G401 (cell line): ENCODE results near the gene C11orf21. TPM values are rescaled to one million over a fixed set of nuclear protein-coding genes. Genes with fewer than 3 reads are reported as not detected.
A peak's percentile ranks its signal among the peaks of the same experiment; 100 is the strongest.
"Not testable (repeated sequence)": the region's sequence is repeated elsewhere in the genome, so short reads cannot be mapped to it uniquely, and the experiment has no call there.

ENCODE experiments used
- DNase-seq: peaks from one replicate; pipeline ENCODE4 v3.0.0-alpha.2; 2015; ENCODE audit warnings: low spot score
- in situ Hi-C: cut with HindIII; loops from 2 replicates; pipeline ENCODE4 v1.10.0; 2016; ENCODE audit warnings: low sequenced_read_pairs, mixed read lengths
- total RNA-seq: library from RNA; depleted of rRNA; stranded (reverse); fragments of >200 nt; shearing (Covaris generic); gene quantifications from 2 replicates; pipeline ENCODE4 v1.2.3, GENCODE V29; 2014; rRNA removed

Gene C11orf21
- not detected in 2 replicates for total RNA-seq

DNA sequence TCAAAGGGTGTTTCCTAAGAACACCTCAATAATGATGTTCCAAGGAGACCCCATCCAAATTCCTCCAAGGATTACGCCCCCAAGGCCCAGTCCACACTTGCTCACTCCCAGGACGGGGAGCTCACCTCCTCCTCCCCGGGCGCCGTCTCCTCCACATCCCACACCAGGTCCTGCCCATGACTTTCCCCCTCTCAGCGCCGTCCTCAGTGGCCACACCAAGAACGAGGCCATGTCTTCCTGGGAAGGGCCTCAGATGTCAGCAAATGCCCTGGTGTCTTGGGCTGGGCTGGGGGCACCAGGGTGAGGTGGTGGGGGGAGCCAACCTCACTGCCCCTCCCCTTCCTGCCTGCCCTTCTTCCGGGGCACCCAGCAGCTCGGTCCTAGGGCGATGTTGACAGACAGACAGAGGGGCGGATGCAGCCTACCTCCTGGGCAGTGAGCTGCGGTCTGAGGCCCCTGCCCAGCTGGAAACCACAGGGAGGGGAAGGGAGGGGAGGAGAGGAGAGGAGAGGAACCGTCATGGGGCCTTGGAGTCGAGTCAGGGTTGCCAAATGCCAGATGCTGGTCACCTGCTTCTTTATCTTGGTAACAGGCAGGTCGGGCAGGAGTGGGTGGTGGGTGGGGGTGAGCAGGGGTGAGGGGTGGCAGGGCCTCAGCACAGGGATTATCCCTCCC, at the start of gene C11orf21, which contains the start of gene TSPAN32:
Gene C11orf21, minus strand, starts transcription at position 288 of the 675 bp plus-strand sequence. Its CDS starts 110 bp downstream, at position 178.
Gene TSPAN32, plus strand, starts transcription at position 383 of the 675 bp plus-strand sequence. Its CDS starts 137 bp downstream, at position 520.
- in situ Hi-C loops = no loop called here
- no peak for DNase-seq

GRCh38 chr11:2348986-2349385, 47.3 kb upstream of the C11orf21 start:
- in situ Hi-C loops = no loop called here
- no peak for DNase-seq

DNA sequence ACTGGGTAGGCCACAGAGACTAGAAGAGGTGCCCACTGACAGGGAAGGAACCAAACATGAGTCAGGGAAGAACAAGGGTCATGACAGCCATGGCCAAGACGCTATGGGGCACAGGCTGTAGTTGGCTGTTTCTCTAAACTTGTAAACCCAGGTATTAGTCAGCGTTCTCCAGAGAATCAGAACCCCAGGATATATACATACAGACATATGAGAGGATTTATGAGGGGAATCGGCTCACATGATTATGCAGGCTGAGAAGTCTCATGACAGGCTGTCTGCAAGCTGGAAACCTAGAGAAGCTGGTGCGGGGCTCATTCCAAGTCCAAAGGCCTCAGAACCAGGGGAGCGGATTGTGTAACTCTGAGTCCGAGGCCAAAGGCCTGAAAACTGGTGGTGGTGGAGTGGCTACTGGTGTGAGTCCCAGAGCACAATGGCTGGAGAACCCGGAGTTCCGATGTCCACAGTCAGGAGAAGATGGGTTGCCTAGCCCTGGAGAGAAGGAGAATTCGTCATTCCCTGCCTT, 45.7 kb upstream of the C11orf21 start:
- in situ Hi-C loops = no loop called here
- DNase-seq = no peak

DNA sequence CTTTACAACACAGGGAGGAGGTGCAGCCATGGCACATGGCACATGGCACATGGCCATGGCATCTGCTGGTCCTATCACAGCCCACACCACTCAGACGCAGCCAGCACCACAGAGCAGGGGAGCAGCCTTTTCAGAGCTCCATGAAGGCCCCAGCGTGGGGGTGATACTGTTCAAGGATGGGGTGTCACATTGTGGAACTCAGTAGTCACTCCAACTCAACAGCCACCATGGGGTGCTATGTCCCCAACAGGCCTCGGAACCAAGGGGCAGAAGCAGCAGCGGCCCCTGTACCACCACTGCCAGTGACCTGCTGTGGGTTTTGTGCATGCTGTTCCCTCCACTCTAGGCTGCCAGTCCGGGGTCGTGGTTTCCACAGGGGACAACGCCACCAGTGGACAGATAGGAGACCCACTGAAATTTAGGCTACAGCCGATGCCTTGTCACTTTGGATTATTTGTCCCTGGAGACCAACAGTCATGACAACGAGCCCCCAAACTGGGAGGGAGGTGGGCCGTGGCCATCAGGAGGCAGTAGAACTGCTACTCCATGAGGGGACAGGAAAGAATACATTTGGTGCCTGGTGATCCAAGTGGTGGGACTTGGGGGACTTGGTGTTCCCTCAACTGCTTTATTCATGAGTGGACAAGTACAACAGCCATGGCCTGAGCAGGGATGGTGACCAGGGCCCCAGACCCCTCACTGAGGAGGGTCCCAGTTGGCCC, 45.0 kb upstream of the C11orf21 start:
- in situ Hi-C loops = no loop called here
- no peak for DNase-seq

- no peak for DNase-seq
- in situ Hi-C loops = no loop called here
Measured at GRCh38 chr11:2346014-2346413, 44.3 kb upstream of the C11orf21 start.

GRCh38 chr11:2345050-2345449, 43.3 kb upstream of the C11orf21 start:
- in situ Hi-C loops = no loop called here
- DNase-seq = no peak

- no peak for DNase-seq
- in situ Hi-C loops = no loop called here
Measured at GRCh38 chr11:2343502-2343901, 41.8 kb upstream of the C11orf21 start.

DNA sequence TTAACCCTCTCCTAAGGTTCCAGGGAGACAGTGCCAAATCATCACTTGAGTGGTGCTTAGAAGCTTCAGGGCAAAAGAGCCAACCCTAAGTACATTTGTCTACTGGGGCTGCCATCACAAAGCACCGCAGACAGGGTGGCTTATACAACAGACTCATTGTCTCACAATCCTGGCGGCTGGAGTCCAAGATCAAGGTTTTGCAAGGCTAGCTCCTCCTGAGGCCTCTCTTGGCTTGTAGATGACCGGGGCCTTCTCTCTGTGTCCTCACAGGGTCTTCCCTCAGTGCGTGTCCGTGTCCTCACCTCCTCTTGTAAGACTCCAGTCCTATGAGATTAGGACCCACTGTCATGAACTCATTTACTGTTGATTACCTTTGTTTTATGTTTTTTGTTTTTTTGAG, 41.3 kb upstream of the C11orf21 start:
- in situ Hi-C loops = no loop called here
- DNase-seq = no peak

DNA sequence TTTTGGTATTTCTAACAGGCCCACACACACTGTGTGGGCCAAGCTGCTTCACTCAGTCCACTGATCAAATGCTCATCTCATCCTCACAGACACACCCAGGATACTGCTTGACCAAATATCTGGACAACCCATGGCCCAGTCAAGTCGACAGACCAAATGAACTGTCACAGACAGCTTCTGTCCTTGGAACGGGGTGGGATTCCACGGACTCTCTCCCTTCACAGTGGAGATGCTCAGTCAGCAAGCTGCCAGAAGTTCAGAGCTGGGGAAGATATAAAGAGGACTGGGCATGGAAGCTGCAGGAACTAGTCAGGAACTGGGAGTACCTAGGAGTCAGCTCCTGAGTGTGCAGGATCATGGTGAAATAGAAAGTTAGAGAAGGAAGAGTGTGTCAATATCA, 40.8 kb upstream of the C11orf21 start:
- in situ Hi-C loops = no loop called here
- no peak for DNase-seq

DNA sequence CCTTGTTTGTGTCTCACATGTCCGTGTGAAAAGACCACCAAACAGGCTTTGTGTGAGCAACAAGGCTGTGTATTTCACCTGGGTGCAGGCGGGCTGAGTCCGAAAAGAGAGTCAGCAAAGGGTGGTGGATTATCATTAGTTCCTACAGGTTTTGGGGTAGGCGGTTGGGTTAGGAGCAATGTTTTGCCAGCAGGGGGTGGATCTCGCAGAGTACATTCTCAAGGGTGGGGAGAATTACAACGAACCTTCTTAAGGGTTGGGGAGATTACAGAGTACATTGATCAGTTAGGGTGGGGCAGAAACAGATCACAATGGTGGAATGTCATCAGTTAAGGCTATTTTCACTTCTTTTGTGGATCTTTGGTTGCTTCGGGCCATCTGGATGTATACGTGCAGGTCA, 37.0 kb upstream of the C11orf21 start:
- in situ Hi-C loops = not testable (repeated sequence)

GRCh38 chr11:2335286-2335685, 33.6 kb upstream of the C11orf21 start:
- DNase-seq = not testable (repeated sequence)

More for the DNA sequence above, 37.0 kb upstream of the C11orf21 start:
- not testable (repeated sequence) for DNase-seq

GRCh38 chr11:2333486-2334205, 31.9 kb upstream of the C11orf21 start:
- not testable (repeated sequence) for DNase-seq

More at GRCh38 chr11:2335286-2335685, 33.6 kb upstream of the C11orf21 start:
- in situ Hi-C loops = not testable (repeated sequence)

GRCh38 chr11:2332569-2332968, 30.9 kb upstream of the C11orf21 start:
- DNase-seq, in situ Hi-C loops: not testable (repeated sequence)

More at GRCh38 chr11:2333486-2334205, 31.9 kb upstream of the C11orf21 start:
- in situ Hi-C loops = not testable (repeated sequence)

DNA sequence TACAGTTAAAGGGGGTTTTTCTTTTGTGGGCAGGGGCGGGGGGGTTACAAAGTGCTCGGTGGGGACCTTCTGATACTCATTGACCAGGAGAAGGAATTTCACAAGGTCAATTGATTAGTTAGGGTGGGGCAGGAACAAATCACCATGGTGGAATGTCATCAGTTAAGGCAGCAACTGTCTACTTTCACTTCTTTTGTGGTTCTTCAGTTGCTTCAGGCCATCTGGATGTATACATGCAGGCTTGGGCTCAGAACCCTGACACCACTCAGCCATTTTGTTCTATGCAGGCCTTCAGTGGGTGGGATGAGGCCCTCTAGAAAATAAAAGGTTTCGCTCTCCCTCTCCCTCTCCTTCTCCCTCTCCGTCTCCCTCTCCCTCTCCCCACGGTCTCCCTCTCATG, 29.7 kb upstream of the C11orf21 start:
- in situ Hi-C loops = no loop called here
- DNase-seq = no peak

GRCh38 chr11:2330696-2331095, 29.0 kb upstream of the C11orf21 start:
- in situ Hi-C loops = no loop called here
- DNase-seq = no peak

DNA sequence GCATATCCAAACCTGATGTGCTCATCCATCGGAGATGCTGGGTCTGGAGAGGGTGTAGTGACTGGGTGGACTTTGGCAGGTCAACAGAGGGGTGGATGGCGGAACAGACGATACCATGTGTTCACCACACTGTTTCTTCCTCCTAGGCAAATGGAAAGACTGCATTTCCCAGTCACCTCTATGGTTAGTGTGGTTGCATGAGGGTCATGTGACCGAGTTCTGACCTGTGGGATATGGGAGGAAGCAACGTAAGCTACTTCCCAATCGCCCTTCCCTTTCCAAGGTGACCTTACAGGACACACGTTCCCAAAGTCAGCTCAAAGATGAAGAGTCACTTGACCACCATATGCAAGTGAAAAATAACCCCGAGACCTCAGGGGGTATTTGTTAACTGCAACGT, 27.8 kb upstream of the C11orf21 start:
- DNase-seq = no peak
- in situ Hi-C loops = no loop called here

DNA sequence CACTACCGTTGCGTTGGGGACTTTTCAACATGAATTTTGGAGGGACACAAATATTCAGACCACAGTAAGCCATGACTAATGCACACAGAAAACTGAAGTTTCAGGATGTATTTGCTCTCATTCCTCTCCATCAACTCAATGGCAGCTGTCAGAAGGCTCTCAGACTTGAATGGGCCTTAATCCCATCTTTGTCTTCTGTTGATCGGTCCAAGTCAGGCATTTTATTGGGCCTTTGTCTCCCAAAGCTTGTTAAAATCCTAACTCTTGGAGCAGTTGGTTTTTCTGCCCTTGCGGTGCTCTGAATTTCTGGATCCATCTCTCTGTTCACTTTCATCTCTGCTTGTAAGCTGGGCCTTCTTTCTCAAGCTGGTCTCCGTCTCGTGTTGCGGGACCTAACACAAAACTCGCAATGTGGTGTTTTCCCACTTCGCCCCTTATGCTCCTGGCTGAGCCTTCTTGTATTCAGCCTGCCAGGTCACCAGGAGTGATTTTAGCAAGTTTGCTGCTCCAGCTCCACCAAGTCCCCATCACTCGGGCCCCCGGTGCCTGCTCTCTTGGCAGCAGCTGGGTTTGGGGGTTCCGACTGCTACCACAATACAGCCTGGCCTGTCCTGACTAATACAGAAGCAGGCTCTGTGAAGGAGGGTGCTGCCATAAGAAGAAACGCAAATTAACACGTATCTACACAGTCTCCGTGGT, 27.1 kb upstream of the C11orf21 start:
- DNase-seq = no peak
- in situ Hi-C loops = no loop called here

DNA sequence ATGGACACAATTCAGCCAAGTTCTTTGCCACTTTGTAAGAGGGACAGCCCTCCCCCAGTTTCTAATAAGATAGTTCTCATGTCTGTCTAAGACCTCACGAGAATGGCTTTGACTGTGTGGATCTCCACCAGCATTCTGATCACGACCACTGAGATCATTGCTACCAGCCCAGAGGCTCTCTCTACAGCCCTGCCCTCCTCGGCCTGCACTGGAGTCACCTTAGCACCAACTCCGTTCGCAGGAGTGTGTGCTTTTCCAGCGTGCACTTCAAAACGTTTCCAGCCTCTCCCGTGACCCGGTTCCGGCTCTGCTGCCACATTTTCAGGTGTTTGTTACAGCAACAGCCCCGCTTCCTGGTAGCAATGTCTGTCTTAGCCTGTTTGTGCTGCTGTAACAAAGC, 26.3 kb upstream of the C11orf21 start:
- in situ Hi-C loops = no loop called here

DNA sequence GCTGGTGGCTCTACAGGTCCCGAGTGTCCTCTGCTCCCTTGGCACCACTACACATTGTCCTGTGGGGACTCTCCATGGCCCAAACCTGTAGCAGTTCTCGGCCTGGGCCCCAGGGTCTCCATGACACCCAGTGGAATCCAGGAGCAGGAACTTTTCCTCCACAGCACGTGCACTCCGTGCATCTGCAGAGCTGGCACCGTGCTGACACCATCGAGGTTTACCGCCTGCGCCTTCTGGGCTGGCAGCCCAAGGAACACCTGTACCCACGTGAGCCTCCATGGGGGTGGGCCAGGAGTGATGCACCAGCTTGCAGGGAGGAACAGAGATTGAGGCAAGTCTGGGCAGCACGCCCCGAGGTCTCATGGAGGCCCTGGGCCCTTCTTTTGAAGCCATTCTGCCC, 25.3 kb upstream of the C11orf21 start:
- DNase-seq = no peak
- in situ Hi-C loops = no loop called here

More for the DNA sequence above, 26.3 kb upstream of the C11orf21 start:
- peak; percentile 25 for DNase-seq
